HG03064 (cell line): ENCODE measurements around the gene TBC1D24.

Experiments used
- ATAC-seq: cut with Tn5 transposase; IDR thresholded peaks from one replicate; pipeline ENCODE4 v1.9.1; 2021; ENCODE audit warnings: low read depth; ENCODE audit not compliant: unreplicated experiment

Gene TBC1D24

DNA sequence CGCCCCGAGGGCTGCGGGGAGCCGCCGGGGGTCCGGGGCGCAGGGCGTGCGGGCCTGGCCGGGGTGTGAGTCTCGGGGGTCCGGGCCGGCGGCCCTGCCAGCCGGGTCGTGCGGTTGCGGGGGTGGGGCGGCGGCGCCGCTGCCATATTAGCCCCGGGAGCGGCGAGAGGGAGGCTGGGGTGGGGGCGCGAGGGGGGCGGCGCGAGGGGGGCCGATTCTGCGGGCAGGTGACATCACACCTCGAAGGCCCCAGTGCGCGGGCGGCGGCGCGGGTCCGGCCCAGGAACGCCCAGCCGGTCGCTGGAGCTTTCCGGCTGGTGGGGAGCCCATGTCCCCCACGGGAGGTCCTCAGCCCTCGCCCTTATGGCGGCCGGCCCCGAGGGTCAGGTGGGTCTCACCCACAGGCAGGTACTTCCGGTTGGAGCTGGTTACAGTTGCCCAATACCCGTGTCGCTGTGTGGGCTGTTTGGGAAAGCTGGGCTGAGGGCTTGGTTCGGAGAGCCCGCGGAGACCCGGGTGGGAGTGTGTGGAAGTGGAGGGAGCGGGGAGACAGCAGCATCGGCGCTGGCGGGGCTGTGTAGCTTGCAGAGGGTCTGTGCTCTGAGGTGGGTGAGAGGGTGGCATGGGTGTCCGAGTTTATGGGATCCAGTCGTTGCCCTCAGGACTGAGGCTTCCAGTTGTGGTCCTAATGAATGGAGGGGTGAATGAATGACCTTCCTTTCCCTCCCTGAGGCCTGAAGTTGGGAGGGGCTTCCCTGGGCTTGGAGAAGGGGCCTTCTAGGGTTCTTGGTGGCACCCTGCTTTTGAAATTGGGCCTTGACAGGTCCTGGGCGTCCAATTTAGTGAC, 39.6 kb downstream of the TBC1D24 start:
- no peak for ATAC-seq

DNA sequence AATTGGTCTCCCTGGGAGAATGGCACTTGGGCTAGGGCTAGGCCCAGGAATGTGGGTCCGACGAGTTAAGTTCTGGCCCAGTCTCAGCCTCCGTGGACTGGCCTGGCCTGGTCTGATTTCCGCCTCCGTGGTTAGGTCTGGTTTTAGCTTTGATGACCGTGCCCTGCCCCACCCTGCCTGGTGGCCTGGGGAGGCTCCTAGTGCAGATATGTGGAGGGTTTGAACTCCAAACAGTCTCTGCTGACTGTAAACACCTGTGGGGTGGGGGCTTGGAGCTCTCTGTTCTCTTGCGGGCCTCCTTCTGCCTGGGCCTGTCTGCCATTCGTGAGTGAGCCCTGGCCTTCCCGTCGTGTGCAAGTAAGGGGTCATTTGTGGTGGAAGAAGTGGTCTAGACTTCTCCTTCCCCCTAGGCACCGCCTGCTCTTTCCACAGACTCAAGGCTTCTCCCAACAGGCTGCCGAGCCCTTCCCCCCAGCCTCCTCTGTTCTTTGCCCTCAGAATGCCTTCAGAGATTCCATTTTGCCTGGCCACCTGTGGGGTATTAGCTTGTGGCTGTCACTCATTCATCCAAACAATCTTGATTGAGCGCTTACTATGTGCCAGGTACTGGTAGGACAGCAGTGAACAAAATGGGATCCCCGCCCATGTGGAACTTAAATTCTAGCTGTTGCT, 40.4 kb downstream of the TBC1D24 start:
- ATAC-seq, result no peak

DNA sequence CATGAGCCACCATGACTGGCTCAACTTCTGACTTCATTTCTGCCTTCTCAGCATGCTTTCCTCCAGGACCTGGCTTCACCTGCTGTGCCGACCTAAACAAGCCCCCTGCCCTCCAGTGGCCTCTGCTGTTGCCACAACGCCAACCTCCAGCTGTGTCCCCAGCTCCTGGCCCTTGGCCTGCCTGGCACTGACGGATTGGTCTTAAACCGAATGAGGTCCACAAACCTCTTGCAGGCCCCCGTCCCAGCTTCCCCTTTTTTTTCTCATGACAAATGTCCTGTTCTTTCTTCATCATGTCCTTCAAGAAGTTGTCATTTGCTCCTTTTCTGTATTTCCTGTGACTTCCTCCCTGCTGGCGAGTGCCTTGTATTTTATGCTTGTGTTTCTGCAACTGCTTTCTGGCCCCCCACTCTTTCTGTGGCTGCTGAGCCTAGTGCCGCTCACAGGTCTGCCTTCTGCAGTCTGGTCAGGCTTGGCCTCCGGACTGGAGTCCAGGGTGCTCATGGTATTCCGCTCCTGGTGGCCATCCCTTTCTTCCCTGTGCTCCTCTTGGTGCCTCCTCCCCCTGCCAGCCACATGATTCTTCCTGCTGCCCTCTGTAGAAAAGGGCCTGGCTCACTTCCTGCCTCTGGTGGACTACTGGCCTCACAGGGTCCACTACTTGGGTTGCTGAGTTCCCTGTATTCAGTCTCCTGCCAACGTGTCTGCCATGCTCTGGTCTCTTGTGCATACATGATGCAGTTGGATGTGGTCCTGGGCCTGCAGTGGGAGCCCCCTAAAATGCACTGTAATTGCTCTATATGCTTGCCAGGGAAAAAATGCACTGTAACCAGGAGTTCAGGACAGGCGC, 41.7 kb downstream of the TBC1D24 start:
- ATAC-seq, result no peak

DNA sequence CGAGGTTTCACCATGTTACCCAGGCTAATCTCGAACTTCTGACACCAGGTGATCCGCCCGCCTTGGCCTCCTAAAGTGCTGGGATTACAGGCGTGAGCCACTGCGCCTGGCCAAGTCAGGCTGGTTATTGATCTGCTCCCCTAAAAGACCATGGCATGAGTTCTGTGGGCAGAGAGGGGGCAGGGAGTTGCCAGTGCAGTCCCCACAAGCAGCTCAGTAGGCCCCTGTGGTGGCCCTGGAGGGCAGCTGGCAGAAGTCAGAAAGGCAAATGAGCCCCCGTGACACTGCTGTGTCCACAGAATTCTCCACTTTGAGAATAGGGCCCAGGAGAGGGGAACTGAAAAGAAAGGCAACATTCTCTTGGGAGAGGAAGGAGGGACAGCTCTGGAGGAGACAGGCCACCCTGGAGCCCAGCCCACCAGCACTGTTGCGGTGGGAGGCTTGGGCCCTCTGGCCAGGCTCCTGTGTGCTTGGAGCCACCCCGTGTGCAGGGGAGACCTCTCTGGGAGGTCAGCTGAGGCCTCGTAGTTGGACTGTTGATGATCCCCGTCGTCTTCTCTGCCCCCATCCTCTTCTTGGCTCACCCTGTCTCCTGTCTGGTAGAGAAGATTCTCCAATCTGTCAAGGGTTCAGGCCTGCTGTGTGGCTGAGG, 43.2 kb downstream of the TBC1D24 start:
- ATAC-seq, result no peak

DNA sequence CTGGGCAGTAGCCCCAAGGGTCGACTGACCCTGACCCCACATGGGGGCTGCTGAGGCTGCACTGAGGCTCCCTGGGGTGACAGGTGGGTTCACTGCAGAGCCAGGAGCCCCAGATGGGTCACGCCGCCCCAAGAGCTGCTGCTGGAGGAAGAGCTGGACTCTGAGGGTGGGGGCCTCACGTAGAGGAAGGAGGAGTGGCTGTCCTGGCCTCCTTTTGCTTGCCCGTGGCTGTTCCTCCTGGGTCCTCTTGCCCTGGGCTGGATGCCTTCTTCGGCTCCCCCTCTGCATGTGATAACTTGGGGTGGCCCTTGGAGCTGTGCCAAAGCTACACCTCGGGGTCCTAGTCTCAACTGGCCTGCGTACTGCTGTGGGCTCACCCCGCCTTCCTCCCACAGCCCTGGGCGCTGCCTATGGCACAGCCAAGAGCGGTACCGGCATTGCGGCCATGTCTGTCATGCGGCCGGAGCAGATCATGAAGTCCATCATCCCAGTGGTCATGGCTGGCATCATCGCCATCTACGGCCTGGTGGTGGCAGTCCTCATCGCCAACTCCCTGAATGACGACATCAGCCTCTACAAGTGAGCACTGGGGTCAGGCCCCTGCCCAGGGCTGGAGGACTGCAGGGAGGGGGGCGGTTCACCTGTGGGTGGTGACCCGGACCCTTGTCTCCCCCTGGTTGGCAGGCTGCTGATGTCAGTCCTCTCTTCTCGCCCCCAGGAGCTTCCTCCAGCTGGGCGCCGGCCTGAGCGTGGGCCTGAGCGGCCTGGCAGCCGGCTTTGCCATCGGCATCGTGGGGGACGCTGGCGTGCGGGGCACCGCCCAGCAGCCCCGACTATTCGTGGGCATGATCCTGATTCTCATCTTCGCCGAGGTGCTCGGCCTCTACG, 44.1 kb downstream of the TBC1D24 start:
- ATAC-seq, result no peak

DNA sequence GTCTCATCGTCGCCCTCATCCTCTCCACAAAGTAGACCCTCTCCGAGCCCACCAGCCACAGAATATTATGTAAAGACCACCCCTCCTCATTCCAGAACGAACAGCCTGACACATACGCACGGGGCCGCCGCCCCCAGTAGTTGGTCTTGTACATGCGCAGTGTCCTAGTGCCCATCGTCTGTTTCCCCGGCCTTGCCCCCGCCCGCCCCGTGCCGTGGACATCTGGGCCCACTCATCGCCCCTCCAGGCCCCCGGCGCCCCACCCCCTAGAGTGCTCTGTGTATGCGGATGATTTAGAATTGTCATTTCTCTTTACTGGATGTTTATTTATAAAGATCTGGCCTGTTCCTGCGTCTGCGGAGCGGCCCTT, 44.8 kb downstream of the TBC1D24 start:
- ATAC-seq, result no peak

DNA sequence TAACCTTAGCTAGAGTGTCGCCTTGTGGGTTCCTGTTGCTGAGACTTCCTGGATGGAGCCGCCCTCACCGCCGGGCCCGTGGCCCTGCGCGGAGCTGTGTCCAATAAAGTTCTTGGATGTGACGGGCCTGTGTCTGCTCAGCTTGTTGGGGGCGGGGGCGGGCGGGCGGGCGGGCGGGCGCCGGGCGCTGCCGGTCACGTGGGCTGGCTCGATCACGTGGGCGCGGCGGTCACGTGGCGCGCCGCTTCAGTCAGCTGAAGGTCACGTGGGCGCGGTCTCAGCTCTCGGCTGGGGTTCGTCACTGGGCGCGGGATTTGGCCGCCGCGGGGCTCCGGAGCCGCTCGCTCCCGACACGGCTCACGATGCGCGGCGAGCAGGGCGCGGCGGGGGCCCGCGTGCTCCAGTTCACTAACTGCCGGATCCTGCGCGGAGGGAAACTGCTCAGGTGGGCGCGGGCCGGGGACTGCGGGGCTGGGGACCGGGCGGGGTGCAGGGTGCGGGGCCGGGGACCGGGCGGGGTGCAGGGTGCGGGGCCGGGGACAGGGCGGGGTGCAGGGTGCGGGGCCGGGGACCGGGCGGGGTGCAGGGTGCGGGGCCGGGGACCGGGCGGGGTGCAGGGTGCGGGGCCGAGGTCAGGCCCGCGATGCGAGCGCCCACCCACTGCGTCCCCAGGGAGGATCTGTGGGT, 45.3 kb downstream of the TBC1D24 start, which contains the start of gene AMDHD2:
Gene AMDHD2 (plus strand): TSS at position 275 of the 687 bp plus-strand sequence. CDS start 88 bp downstream, at position 363.
- ATAC-seq, result no peak

DNA sequence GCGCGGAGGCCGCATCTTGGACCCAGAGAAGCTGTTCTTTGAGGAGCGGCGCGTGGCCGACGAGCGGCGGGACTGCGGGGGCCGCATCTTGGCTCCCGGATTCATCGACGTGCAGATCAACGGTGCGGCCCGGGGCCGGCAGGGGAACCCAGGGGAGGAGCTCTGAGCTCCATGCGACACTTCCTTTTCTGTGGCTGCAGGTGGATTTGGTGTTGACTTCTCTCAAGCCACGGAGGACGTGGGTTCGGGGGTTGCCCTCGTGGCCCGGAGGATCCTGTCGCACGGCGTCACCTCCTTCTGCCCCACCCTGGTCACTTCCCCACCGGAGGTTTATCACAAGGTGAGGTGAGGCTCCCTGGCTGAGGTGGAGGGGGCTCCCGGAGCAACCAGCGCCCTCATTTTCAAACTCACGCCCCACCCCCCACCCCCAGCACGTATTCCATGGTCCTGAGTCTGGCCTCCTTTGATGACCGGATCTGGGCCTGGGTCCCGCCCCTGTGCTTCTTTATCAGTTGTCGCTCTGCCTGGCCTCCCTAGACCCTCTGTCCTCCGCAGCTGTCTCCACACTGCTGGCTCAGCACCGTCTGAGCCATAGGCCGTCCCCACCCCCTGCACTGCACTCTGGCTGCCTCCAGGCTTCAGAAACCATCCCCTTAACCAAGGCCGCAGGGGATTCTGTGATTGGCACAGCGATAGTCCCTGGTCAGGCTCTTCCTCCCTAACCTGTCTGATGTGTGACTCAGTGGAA, 46.0 kb downstream of the TBC1D24 start:
- no peak for ATAC-seq

DNA sequence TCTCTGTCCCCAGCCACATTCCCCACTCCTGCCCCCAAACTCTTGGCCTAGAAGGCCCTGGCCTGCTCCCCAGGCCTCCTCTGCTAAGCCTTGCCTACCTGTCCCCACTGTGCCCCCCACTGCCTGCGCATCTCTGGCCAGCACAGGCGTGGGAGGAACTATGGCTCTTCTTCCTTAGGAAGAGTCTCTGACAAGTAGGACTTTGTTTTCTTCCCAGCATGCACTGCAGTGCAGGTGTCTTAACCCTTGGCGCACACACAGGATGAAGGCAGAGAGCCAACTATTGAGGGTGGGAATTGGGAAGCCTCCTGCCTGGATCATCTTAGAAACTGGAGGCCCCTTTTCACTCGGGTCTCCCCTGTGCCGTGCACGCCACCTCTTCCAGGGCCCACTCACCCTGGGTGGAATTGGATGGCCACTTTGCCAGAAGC, 48.9 kb downstream of the TBC1D24 start:
- no peak for ATAC-seq

DNA sequence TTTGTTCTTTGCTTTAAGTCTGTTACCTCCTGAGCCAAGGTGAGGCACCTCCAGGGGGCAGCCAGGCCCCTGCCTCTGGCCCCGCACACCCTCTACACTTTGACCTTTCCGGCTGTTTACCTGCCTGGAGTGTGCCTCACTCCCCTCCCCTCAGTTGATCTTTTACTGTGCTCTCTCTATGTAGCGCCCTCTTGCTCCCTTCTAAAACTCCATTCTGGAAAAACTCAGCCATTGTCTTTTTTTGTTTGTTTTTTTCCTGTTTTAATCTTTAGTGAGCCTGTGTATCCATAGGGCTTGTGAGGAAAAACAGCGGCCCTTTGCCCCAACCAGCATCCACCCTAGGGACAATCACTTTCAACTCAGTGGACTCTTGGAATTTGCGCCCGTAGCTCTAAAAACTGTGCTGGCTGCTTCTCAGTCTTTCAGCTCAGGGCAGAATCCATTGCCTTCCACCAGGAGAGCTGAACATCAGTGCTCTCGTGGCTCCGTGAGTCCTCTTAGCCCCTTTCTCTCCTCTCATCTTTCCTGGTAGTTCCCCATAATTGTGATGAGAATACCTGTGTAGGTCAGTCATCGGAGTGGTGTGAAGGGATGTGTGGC, 49.5 kb downstream of the TBC1D24 start:
- ATAC-seq, result no peak

DNA sequence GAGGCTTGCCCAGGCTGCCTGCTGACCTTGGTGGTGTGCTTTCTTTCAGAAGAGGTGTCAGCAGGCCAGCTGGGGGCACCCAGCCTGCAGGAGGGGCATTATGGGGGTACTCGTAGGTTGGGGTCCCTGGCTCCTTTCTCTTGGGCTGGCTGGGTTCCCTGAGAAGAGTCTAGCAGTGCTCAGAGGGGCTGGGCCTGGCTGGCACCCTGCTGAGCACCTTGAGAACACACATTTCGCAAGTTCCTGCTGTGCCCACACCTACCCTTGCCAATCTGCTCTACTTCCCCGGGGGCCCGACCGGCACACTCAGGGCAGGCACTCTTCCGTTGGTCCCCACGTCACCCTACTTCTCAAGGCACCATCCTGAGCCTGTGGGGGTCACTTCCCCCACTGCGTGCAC, 51.2 kb downstream of the TBC1D24 start:
- ATAC-seq, result no peak

DNA sequence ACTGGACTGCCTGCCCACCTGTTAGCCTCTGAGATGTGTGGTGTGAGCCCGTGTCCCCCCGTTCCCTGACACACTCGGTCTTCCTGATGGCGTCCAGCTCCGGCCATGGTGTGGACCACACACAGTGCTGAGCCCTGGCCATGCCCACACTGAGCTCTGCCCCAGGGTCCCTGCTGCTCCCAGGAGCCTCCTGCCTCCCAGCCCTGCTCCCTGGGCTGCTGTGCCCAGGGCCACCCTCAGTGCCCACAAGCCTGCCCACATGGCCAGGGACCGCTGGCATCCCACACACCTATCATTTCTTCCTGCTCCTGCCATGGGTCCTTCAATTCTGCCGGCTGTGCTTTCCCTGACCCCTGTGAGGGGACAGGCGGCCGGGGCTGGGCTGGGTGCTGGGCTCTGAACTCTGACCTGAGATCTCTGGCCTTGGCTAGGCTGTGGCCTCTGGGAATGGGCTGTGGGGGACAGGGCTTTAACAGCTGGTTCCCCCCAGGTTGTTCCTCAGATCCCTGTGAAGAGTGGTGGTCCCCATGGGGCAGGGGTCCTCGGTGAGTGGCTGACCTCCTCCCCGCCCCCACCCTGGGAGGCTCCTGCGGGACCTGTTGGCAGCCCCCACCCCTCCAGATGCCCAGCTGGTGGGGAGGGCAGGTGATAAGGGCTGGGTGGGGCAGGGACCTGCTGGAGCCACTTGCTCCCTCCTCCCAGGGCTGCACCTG, 52.3 kb downstream of the TBC1D24 start:
- ATAC-seq, result no peak

DNA sequence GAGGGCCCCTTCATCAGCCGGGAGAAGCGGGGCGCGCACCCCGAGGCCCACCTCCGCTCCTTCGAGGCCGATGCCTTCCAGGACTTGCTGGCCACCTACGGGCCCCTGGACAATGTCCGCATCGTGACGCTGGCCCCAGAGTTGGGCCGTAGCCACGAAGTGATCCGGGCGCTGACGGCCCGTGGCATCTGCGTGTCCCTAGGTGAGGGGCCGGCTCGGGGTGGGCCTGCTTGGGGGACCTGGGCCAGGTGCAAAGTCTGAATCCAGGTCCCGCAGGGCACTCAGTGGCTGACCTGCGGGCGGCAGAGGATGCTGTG, 52.8 kb downstream of the TBC1D24 start:
- no peak for ATAC-seq

DNA sequence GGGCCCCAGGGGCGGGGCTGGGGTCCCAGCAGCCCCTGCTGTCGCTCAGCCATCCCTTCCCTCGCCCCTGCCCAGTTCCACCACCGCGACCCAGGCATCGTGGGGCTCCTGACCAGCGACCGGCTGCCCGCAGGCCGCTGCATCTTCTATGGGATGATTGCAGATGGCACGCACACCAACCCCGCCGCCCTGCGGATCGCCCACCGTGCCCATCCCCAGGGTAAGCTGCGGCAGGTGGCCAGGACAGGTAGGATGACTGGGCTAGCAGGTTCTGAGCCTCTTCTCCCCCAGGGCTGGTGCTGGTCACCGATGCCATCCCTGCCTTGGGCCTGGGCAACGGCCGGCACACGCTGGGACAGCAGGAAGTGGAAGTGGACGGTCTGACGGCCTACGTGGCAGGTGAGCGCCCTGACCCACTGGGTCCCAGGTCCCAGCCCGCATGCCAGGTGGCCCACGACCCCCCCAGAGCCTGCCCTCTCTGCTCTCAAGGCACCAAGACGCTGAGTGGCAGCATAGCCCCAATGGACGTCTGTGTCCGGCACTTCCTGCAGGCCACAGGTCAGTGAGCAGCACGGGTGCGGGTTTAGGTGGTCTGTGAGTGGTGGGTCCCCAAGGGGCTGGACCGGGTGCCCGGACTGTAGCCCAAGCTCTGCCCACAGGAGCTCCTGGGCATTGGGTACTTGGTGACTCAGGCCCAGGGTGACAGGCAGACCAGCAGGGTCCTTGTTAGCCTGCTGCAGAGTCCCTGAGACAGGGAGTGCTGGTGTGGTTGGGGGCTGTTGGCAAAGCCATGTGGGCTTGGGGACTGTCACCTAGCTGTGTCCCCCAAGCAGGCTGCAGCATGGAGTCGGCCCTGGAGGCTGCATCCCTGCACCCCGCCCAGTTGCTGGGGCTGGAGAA, 53.5 kb downstream of the TBC1D24 start:
- no peak for ATAC-seq

DNA sequence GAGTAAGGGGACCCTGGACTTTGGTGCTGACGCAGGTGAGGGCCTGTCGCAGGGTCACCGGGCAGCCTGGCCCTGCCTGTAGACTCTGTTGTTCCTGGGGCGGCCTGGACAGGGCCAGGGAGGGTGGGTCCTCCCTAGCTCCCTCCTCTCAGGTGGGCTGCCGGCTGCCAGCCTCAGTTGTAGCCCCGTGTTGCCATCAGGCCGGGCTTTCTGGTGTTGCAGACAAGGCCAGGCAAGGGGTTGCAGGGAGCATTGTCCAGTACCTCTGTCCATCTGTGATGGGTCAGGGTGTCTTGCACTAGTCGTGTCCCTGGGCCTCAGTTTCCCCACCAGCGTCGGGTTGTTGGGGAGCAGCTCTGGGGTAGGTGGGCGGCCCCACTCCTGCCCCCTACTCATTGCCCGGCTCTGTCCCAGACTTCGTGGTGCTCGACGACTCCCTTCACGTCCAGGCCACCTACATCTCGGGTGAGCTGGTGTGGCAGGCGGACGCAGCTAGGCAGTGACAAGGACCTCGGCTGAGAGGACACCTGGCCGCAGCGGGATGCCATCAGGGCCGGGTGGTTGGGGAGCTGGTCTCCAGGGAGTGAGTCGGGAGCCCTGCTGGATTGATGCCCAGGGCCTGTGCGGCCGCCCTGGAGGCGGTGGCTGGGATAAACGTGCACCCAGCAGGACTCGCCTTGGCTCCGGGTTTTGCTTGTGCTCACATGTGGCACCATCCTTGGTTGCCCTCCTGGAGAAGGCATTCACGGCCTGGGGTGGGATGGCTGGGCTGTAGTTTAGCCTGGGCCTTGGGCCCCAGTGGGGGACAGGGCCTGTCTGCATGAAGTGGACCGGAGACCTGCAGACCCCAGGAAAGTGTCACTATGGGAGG, 54.4 kb downstream of the TBC1D24 start:
- no peak for ATAC-seq
